Cardiac septum (tissue), 1 donor: Measurements from ENCODE around the gene PSMC4. TPM values are rescaled to one million over a fixed set of nuclear protein-coding genes. Genes with fewer than 3 reads are reported as not detected.

Experiments
- DNase-seq: peaks from one replicate; pipeline ENCODE4 v3.0.0-alpha.2; 2020; ENCODE audit warnings: low spot score
- intact Hi-C: fragments of 100-400 bp; cut with DNase I; formaldehyde crosslinking; loops from one replicate; pipeline ENCODE4 v1.14.0; 2022
- total RNA-seq: library from RNA; stranded (reverse); fragmentation: NEBNext Ultra II Directional; extraction: Animal tissue kit (Norgen Biotek cat#: 25700); gene quantifications from one replicate; pipeline ENCODE4 v1.2.1, GENCODE V29; 2021
- donor health status: DM: no; HTN: no; CAD: no.

The PSMC4 gene
- total RNA-seq, 1 donor from 2014 or later: 70.2 TPM

- intact Hi-C loops: loop anchor here (5.0 to 10.0 kb wide), 2 partner anchors 127 to 180 kb away; partner anchors contain the start of gene FBL
- no peak for DNase-seq
Observed at GRCh38 chr19:39974377-39975155, 3.6 kb downstream of the PSMC4 start.

GRCh38 chr19:39982883-39983282 lies 11.9 kb downstream of the PSMC4 start:
- intact Hi-C loops: no loop called here

GRCh38 chr19:39983695-39984300 lies 12.8 kb downstream of the PSMC4 start:
- intact Hi-C loops: no loop called here
- no peak for DNase-seq

More at GRCh38 chr19:39982883-39983282, 11.9 kb downstream of the PSMC4 start:
- no peak for DNase-seq

DNA sequence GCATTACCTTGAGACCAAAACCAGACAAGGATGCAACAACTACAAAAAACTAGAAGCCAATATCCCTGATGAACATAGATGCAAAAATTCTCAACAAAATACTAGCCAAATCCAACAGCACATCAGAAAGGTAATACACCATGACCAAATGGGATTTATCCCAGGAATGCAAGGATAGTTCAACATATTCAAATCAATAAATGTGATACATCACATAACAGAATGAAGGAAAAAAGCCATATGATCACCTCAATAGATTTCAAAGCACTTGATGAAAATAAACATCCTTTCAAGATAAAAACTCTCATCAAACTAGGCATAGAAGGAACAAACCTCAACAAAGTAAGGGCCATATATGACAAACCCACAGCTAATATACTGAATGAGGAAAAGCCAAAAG lies 15.7 kb downstream of the PSMC4 start:
- DNase-seq: no peak
- intact Hi-C loops: no loop called here

GRCh38 chr19:39987167-39987566 lies 16.2 kb downstream of the PSMC4 start:
- intact Hi-C loops: no loop called here
- no peak for DNase-seq

GRCh38 chr19:39987596-39987995 lies 16.6 kb downstream of the PSMC4 start:
- DNase-seq: no peak
- intact Hi-C loops: no loop called here

- DNase-seq: no peak
- intact Hi-C loops: no loop called here
Observed at GRCh38 chr19:39993605-39994004, 22.6 kb downstream of the PSMC4 start.

- intact Hi-C loops: no loop called here
- DNase-seq: no peak
Observed at GRCh38 chr19:39994361-39994760, 23.4 kb downstream of the PSMC4 start.

- no peak for DNase-seq
Observed at GRCh38 chr19:39995794-39996193, 24.8 kb downstream of the PSMC4 start.

DNA sequence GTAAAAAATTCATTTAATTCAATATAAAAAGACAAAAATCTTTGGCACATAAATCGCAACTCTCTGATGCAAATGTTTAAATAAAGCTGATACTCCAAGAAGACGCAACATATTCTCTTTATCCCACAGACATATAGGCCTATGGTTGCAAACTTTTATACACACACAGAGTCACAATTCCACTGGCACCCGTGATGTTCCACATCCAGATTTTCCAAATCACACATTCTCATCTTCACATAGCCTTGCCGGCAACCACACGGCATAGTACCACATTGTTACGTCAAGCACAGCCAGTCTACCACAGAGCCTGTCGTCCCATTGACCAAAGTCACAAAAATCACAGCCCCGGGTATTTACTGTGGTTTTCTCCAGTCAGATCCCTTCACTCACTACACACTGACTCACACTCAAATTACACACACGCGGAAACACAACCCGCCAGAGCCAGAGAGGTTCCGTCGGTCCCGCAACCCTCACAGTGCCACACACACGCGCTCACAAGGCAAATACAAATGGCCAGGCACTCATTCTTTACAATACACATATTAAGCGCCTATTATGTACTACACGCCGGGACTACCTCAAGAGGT lies 25.3 kb downstream of the PSMC4 start:
- intact Hi-C loops: loop anchor here (1.0 kb wide), 1 partner anchor 25 kb away; the partner anchor contains the start of gene PSMC4
- DNase-seq: no peak

More at GRCh38 chr19:39995794-39996193, 24.8 kb downstream of the PSMC4 start:
- intact Hi-C loops: loop anchor here (1.0 kb wide), 1 partner anchor 24 kb away; the partner anchor contains the start of gene PSMC4

DNA sequence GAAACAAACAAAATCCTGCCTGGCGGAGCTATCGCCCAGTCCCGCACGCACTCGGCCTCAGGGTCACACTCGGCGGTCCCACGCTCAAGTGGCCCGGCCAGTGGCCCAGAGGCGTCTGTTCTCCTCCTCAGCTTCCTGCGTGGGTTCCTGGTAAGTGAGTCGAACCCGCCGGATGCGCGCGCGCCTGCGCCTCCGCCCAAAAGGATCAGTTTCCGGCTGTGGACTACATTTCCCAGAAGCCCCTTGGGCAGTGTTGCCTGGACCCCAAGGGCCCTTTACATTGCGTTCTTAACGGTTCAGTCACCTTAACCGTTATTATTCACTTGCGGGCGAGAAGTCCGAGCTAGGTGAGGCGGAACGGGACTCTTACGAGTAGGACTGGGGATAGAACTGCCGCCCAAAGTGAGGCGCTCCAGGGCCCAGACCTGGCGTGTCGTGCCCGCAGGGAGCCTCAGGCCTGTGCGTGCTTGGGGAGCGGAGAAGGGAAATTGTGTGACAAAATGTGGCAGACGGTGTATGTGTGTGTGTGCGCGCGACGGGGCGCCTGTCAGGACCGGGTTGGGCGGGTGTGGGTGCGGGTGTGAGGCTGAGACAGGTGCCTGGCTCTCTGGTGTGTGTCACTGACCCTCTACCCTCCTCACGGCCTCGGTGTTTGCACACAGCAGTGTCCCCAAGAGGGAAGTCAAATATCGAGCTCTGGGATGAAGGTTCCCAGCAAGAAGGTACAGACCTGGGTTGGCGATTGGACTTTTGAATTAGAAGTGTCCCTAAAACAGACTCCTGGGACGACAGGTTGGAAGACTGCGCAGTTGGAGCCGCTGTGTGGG lies 26.1 kb downstream of the PSMC4 start, which contains the start of gene ZNF546:
TSS of gene ZNF546 (plus strand) at position 250 of the 827 bp plus-strand sequence. CDS start 1,267 bp downstream, outside the sequence.
- peak; percentile 96 for DNase-seq

DNA sequence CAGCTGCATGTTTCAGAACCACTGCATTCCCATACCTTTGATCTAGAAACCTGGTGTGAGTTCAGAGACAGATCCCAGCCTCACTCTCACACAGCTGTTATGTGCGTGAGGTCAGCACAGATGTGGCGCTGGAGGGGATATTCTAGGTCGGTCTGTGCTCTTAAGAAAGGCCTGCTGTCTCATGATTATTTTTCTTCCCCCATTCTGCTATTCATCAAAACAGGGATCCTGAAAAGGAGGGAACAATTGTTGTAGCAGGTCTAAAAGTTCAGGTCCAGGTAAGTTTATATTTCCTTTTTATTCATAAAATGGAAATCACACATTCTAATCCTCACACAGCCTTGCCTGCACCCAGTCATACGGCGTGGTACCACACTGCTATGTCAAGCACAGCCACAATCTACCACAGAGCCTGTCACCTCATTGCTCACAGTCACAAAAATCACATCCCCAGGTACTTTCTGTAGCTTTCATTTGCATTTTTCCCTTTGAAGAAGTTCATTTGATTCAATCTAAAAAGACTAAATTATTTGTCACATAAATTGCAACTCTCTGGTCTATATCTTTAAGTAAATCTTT lies 26.8 kb downstream of the PSMC4 start:
- no peak for DNase-seq
- intact Hi-C loops: no loop called here

More for the DNA sequence above, 26.1 kb downstream of the PSMC4 start, which contains the start of gene ZNF546:
- intact Hi-C loops: loop anchor here (1.0 kb wide), 1 partner anchor 26 kb away; the partner anchor contains the start of gene PSMC4

GRCh38 chr19:39998501-39998900 lies 27.5 kb downstream of the PSMC4 start:
- DNase-seq: no peak
- intact Hi-C loops: no loop called here

GRCh38 chr19:40005691-40006272 lies 34.8 kb downstream of the PSMC4 start:
- no peak for DNase-seq
- intact Hi-C loops: no loop called here

DNA sequence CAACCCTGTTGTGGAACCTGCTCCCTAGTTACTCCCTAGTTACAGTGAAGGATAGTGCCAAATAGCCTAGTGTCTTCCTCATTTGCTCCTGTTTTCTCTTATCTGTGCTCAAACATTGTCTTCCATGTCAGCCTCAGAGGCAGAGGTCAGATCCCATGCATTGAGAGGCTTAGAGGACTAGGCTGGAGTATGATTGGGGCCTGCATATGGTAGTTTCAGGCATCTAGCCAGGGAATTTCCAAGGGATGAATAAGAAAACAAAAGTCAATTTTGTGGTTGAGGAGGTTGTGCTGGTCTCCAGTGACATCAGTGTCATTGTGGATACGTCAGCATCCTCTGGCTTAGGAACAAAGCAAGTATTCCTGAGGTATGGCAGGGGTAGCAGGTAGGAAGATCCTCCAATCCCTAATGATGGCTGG lies 35.3 kb downstream of the PSMC4 start:
- DNase-seq: no peak
- intact Hi-C loops: no loop called here

GRCh38 chr19:40009674-40010073 lies 38.7 kb downstream of the PSMC4 start:
- intact Hi-C loops: no loop called here
- no peak for DNase-seq

- no peak for DNase-seq
- intact Hi-C loops: no loop called here
Observed at GRCh38 chr19:40013991-40014390, 43.0 kb downstream of the PSMC4 start.

- DNase-seq: no peak
- intact Hi-C loops: no loop called here
Observed at GRCh38 chr19:40023969-40024368, 53.0 kb downstream of the PSMC4 start.
